SW480 (cell line): ENCODE measurements around the gene CFAP61.

Experiments used
- DNase-seq: peaks from one replicate; pipeline ENCODE4 v3.0.0-alpha.2; 2016; ENCODE audit warnings: low spot score

Gene CFAP61

DNA sequence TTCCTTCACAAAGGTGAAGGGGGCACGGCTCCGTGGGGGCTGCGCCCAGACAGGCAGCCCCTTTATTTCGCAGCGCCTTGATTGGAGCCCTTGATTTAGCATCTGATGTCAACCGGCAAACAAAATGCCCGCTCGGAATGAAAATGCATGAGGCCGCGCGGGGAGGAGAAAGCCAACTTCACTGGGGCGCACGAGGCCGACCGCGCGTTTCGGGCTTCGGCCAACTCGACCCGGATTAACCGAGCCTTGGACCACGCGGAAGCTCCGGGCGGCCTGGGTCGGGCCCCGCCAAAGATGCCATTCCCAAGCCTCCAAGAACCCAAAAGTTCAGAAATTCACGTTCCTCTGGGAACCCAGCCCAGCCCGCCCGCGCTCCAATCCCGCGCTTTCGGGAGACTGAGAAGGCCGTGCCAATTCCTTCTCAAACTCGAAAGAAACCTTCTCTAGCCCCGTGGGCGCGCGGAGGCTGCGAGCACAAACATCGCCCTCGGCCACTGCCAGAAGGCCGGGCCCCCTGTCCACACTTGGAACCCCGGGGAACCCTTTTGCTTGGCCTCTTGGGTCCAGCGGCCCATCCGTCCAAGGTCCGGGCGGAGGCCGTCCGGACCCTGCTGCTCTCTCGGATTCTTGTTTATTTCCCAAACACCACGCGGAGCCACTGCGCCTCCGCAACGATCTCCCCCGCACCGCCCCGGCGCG is 314.7 kb downstream of the CFAP61 start:
- DNase-seq: no peak

DNA sequence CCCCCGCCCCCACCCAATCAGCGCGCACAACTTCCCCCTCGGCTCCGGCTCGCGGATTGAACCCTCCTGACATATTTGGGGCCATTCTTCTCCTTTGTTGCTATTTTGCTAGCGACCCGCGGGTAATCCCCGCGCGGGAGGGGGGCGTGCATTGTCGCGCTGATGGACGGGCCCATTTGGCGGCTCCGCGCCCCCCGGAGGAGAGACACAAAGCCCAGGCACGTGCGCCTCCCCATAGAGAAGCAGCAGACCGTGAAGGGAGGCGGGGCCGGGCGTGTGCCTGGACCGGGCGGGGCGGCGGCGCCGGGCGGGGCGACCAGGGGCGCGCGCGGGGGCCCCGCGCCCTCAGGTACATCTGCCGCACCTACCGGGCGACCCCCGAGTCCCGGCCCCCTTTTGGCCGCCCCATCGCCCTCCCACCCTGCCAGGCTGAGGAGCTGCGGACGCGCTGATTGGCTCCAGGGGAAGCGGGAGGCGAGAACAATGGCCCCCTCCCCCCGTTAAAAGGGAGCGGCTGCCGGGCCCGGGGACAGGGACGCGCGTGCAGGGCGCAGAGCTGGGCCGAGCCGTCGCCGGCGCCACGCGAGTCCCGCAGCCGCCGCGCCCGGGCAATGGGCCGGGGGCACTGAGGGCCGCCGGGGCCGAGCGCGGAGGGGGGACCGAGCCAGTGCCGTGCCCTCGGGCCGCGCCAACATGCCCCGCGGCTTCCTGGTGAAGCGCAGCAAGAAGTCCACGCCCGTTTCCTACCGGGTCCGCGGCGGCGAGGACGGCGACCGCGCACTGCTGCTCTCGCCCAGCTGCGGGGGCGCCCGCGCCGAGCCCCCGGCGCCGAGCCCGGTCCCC is 315.5 kb downstream of the CFAP61 start, which contains the start of gene INSM1:
Gene INSM1, plus strand, starts transcription at position 530 of the 843 bp plus-strand sequence. Its CDS starts 164 bp downstream, at position 694.
- DNase-seq: peak; percentile 23

- DNase-seq: peak; percentile 62
These were observed 316.3 kb downstream of the CFAP61 start for GRCh38 chr20:20368418-20369249.

DNA sequence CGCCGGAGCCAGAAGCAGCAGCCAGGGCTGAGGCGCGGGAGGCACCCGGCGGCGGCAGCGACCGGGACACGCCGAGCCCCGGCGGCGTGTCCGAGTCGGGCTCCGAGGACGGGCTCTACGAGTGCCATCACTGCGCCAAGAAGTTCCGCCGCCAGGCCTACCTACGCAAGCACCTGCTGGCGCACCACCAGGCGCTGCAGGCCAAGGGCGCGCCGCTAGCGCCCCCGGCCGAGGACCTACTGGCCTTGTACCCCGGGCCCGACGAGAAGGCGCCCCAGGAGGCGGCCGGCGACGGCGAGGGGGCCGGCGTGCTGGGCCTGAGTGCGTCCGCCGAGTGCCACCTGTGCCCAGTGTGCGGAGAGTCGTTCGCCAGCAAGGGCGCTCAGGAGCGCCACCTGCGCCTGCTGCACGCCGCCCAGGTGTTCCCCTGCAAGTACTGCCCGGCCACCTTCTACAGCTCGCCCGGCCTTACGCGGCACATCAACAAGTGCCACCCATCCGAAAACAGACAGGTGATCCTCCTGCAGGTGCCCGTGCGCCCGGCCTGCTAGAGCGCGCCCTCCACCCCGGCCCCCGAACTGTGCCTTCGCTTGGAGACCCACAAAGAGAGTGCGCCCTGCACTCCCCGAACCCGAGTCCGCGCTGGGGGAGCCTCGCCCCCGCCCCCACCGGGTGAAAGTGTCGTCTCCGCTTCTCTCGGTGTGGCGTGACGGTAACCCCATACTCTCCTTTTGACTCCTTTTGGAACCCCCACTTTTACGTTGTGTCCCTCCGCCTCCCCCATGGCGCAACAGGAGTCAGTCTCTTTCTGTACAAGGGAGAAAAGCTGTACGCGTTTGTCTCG is 317.1 kb downstream of the CFAP61 start:
- peak; percentile 91 for DNase-seq

DNA sequence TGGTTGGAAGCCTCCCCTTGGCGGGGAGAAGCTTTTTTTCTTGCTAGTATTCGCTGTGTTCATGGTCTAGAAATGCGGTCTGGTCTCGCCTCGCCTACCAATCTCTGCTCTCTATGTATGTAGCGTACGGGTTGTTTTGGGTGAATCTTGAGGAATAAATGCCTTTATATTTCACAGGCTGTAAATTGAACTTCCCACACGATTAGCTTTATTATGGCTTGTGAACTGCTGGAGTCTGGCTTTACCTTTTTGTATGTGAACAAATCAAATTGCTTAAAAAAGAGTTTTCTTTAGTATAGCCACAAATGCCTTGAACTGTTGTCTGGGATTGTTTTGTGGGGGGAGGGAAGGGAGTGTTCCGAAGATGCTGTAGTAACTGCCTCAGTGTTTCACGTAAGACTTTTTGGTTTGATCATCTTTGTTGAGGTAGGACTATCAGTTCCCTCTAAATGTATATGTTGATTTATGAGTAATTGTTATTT is 317.8 kb downstream of the CFAP61 start:
- peak; percentile 27 for DNase-seq

DNA sequence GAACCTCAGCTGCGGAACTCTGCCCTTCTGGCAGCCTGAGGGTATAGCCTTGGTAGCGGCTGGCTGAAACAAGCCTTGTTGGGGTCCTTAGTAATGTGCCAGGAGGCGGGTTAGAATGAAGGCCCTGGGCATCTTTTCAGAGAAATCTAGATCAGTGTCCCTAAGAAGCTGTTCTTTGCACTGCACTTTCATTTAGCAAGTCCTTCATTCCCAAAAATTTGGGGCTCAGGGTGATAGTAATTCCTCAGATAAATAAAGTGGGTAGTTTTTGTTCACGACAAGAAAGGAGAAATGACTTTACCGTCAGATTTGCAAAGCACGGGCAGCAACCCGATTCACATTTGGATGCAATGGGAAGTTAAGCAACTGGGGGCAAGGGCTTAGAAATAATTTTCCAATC is 318.8 kb downstream of the CFAP61 start:
- DNase-seq: no peak

DNA sequence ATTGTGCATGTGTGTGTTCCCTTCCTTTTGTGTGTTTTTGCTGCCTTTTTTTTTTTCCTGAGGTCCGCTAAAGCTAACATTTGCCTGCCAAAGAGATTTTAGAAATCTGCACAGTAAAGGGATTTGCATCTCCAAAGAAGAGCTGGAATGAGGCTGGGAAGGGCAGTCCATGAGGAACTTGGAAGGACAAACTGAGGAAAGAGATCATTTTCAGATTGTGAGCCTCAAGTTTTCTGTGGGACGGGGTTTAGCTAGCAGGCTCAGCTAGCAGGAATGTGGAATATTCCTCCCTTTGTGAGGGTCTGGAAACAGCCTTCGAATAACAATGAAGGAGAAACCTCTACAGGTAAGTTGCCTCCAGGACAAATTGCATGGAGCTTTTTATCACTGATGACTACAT is 319.3 kb downstream of the CFAP61 start:
- DNase-seq: no peak

GRCh38 chr20:20373091-20373571 is 320.8 kb downstream of the CFAP61 start:
- no peak for DNase-seq

DNA sequence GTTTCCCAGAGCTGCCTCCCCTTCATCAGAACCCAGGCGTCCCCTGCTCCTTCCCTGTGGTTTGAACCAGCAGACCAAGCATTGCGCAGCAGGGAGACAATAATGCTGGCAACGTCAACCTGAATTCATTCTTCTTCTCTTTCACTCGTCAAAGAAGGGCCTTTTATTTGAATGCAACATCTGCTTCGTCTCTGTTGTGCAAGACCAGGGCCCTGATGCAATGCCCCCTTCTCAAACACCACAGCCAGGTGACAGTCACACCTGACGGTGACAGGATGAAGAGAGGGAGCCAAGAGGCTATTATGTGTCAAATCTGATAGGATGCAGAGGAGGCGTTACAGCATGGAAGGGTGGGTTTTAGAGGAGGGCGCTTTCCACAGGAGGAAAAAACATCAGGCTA is 323.5 kb downstream of the CFAP61 start:
- no peak for DNase-seq

DNA sequence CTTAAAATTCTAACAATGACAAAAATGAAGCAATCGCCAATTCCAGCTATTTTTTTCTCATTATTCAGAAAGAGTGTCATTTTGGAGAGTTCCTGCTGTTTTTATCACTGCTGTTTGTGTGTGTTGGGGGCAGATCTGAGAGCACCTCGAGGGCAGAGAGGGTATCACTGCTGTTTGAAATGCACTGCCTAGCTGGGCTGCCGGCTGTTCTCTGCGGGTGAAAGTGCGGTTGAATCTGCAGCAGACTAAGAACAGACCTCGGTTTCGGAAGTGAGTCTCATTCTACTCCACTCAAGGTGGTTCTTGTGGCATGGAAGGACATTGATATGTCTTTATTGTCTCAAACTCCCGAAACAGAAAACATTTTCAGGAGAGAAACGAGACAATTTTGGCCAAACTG is 333.9 kb downstream of the CFAP61 start:
- no peak for DNase-seq

DNA sequence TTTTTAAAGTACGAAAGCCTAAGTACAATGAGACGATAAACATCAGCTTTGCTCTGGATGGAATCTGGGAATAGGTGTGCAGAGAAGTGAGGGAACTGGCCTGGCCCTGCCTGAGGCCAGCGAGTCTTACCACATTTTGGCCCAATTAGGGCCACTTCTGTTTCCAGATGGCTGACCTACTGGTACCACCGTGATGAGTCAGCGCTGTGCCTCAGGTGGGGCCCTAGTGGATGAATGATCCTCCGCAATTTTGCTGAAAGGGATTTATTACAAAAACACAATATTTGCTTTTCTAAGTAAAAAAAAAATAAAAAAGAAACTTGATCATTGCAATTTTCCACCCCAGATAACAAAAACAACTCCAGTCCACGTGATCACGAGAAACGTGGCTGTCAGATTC is 338.1 kb downstream of the CFAP61 start:
- no peak for DNase-seq

GRCh38 chr20:20391115-20391514 is 338.8 kb downstream of the CFAP61 start:
- DNase-seq: no peak

DNA sequence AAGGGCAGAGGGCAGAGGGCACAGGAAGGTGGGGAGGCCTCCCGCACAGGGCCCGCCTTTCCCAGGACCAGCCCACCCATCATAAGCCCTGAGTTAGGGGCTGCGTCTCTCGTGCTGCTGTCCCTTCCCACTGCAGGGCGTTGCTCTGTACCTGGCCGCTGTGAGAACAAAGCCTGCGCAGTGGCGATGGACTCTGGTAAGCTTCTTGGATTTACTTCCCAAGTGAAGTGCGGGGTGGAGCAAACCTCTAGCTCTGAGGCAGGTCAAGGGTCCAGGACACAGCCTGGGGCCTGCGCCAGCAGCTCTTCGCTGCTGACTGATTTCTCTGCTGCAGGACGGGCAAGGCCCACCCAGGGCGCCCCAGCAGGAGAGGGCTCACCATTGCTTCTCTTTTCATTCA is 339.4 kb downstream of the CFAP61 start:
- DNase-seq: no peak

- DNase-seq: no peak
These were observed 341.1 kb downstream of the CFAP61 start for GRCh38 chr20:20393207-20394120.

- no peak for DNase-seq
These were observed 342.8 kb downstream of the CFAP61 start for GRCh38 chr20:20395087-20395486.

GRCh38 chr20:20395903-20396568 is 343.7 kb downstream of the CFAP61 start:
- DNase-seq: no peak

- DNase-seq: no peak
These were observed 344.5 kb downstream of the CFAP61 start for GRCh38 chr20:20396794-20397193.

GRCh38 chr20:20398123-20398522 is 345.8 kb downstream of the CFAP61 start:
- no peak for DNase-seq
